ENCODE data around the gene EXOG.

- no peak for TF ChIP-seq CTCF (IDR thresholded peaks at IDR 0.05)
- no peak for TF ChIP-seq POLR2A (IDR thresholded peaks at IDR 0.05)
These were observed 17.2 kb upstream of the EXOG start for GRCh38 chr3:38478901-38479300.
